Esophagus squamous epithelium (tissue), 5 donors: ENCODE measurements around the gene SNRNP25. TPM values are rescaled to one million over a fixed set of nuclear protein-coding genes. Genes with fewer than 3 reads are reported as not detected.
A peak's percentile ranks its signal among the peaks of the same experiment; 100 is the strongest.

ENCODE experiments used
- DNase-seq: peaks from one replicate; lab custom pipeline; 2025; lab: John Stamatoyannopoulos, UW
- H3K27ac ChIP-seq, 4 donors: fragments of 200-600 bp; sonication (generic); one replicate each; pipeline ENCODE4 v1.5.1; 2016 to 2019; ENCODE audit warnings: mild to moderate bottlenecking in 1 of 4
- H3K27me3 ChIP-seq, 4 donors: fragments of 200-600 bp; sonication (generic); 1 replicate in 3 of 4; 2 replicates in 1 of 4; pipeline versions ENCODE4 v1.5.1 to v1.6.0; 2017 to 2021; ENCODE audit warnings: antibody characterized with exemption in 1 of 4
- H3K36me3 ChIP-seq, 3 donors: fragments of 200-600 bp; sonication (generic); one replicate each; pipeline ENCODE4 v1.5.1; 2016 to 2019
- H3K4me1 ChIP-seq, 3 donors: fragments of 200-600 bp; sonication (generic); one replicate each; pipeline ENCODE4 v1.5.1; 2017 to 2019
- H3K4me3 ChIP-seq, 4 donors: fragments of 200-600 bp; sonication (generic); 1 replicate in 3 of 4; 2 replicates in 1 of 4; pipeline ENCODE4 v1.5.1; 2016 to 2019; ENCODE audit warnings: mild to moderate bottlenecking in 2 of 4, moderate library complexity in 1 of 4
- H3K9me3 ChIP-seq, 3 donors: fragments of 200-600 bp; sonication (generic); one replicate each; pipeline ENCODE4 v1.5.1; 2016 to 2019
- POLR2A ChIP-seq, 4 donors: fragments of 450-650 bp; IDR thresholded peaks; one replicate each; pipeline ENCODE4 v1.6.1; 2017; ENCODE audit warnings: antibody characterized with exemption in 4 of 4, mild to moderate bottlenecking in 4 of 4, moderate library complexity in 3 of 4
- WGBS, 2 donors: methylation state at CpG; one replicate each; pipeline ENCODE4 v1.1.5; 2018; 5-methylcytosine and 5-hydroxymethylcytosine counted together
- intact Hi-C: fragments of 100-400 bp; cut with DNase I; formaldehyde crosslinking; loops from one replicate; pipeline ENCODE4 v1.15.0; 2022
- total RNA-seq, 4 donors: library from RNA; depleted of rRNA; stranded (reverse); fragments of >200 nt; gene quantifications; one replicate each; pipeline ENCODE4 v1.1.0, GENCODE V29; 2016
- TF ChIP-seq, protein P1 (sequence below), 6 experiments: fragments of 450-650 bp in 4 of 6; fragments of 200-600 bp in 2 of 6; sonication (generic) in 2 of 6; IDR thresholded peaks; one replicate each; pipeline ENCODE4 v1.5.1; 2016 to 2019; ENCODE audit warnings: antibody characterized with exemption in 6 of 6, mild to moderate bottlenecking in 4 of 6, moderate library complexity in 4 of 6
- donor health status: DM: yes; HTN: yes; CAD: no.

Gene SNRNP25
- total RNA-seq, 4 donors from 2014 or later: 12.4 to 30.0 (median 17.9) TPM

DNA sequence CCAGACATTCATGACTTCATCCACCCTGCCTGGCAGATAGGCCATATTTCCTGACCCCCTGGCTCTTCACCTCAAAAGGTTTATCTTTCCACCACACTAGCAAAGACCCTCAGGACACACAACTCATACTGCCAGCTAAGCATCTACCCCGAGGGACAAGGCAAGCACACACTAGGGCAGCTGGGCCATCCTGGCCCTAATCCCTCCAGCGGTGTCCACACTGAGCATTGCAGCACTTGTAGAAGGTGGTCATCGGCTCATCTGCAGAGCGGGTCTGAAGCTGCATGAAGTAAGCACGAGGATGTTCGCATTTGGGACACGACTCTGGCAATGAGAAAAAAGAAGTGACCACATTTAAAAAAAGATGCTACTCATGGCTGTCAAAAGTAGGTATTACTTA is 6.4 kb upstream of the SNRNP25 start:
- 88 to 95% methylated on average over 4 to 6 of the region's 7 CpGs for WGBS, 2 donors
- no peak for DNase-seq
- TF ChIP-seq POLR2A (IDR thresholded peaks at IDR 0.05): no peak
- TF ChIP-seq, protein P1, sequence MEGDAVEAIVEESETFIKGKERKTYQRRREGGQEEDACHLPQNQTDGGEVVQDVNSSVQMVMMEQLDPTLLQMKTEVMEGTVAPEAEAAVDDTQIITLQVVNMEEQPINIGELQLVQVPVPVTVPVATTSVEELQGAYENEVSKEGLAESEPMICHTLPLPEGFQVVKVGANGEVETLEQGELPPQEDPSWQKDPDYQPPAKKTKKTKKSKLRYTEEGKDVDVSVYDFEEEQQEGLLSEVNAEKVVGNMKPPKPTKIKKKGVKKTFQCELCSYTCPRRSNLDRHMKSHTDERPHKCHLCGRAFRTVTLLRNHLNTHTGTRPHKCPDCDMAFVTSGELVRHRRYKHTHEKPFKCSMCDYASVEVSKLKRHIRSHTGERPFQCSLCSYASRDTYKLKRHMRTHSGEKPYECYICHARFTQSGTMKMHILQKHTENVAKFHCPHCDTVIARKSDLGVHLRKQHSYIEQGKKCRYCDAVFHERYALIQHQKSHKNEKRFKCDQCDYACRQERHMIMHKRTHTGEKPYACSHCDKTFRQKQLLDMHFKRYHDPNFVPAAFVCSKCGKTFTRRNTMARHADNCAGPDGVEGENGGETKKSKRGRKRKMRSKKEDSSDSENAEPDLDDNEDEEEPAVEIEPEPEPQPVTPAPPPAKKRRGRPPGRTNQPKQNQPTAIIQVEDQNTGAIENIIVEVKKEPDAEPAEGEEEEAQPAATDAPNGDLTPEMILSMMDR (IDR thresholded peaks at IDR 0.05): no peak
- Histone ChIP-seq H3K9me3 (no peaks in the 10 kb centered on the region), H3K4me1 (peaks cover 0 to 16% (median 5%) of the 10 kb centered on the region in 3 donors), H3K27ac (no peak overlapping the region), H3K36me3 (peaks cover 0 to 76% (median 0%) of the 10 kb centered on the region in 3 donors), H3K4me3 (no peak overlapping the region), H3K27me3 (no peaks in the 10 kb centered on the region)
- intact Hi-C loops: no loop called here

DNA sequence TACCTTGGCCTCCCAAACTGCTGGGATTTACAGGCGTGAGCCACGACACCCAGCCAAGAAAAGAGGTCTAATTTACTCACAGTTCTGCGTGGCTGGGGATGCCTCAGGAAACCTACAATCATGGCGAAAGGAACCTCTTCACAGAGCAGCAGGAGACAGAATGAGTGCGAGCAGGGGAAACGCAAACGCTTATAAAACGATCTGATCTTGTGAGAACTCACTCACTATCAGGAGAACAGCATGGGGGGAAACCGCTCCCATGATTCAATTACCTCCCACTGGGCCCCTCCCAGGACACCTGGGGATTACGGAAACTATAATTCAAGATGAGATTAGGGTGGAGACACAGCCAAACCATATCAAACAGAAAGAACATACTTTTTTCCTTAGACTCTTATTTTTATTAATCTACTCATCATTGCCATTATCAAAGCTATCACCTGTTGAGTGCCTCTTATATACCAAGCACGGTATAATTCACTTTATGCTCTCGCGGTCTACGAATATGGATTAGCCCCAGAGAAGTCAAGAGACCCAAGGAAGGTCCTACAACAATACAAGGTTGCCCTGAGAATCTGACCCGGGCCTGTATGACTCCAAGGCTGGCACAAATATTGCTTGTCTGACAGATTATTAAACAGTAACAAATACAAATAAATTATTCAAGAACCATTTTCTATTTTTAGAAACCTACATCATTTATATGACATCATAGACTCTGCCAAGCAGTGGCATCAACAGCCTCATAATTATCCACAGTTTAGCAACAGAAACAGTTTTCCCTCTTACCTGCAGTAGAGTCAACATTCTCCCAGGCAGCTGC is 2.6 kb upstream of the SNRNP25 start:
- DNase-seq: no peak
- 89 to 91% methylated on average over 15 of the region's 15 CpGs for WGBS, 2 donors
- Histone ChIP-seq H3K4me3 (no peak overlapping the region), H3K27ac (no peak overlapping the region), H3K36me3 (peaks cover 0 to 55% (median under 1%) of the 10 kb centered on the region in 3 donors), H3K27me3 (no peaks in the 10 kb centered on the region), H3K9me3 (no peaks in the 10 kb centered on the region), H3K4me1 (peaks cover 9 to 39% (median 12%) of the 10 kb centered on the region in 3 donors)
- intact Hi-C loops: no loop called here
- no peak for TF ChIP-seq POLR2A (IDR thresholded peaks at IDR 0.05)
- TF ChIP-seq, protein P1 (IDR thresholded peaks at IDR 0.05): no peak

DNA sequence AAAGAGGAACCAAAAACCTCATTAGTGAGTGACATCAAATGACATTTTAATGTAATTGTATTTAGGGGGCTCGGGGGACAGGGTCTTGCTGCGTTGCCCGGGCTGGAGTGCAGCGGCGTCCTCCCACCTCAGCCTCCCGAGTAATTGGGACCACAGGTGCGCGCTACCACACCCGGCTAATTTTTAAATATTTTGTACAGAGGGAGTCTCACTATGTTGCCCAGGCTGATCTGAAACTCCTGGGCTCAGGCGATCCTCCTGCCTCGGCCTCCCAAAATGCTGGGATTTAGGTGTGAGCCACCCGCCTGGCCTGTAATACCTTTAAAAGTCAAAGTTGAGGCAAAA is 581 bp downstream of the SNRNP25 start:
- intact Hi-C loops: no loop called here
- TF ChIP-seq, protein P1 (IDR thresholded peaks at IDR 0.05): no peak
- no peak for TF ChIP-seq POLR2A (IDR thresholded peaks at IDR 0.05)
- H3K4me3 ChIP-seq: peak overlapping the region; percentile 84 to 92 (median 91)
- DNase-seq: no peak
- 39 to 58% methylated on average over 3 to 12 of the region's 12 CpGs for WGBS, 2 donors
- H3K9me3 ChIP-seq: no peaks in the 10 kb centered on the region
- H3K4me1 ChIP-seq: peaks cover 9 to 39% (median 12%) of the 10 kb centered on the region in 3 donors
- peak overlapping the region; percentile 43 to 90 (median 82) for H3K27ac ChIP-seq
- H3K36me3 ChIP-seq: peaks cover 12 to 61% (median 28%) of the 10 kb centered on the region in 3 donors
- H3K27me3 ChIP-seq: no peaks in the 10 kb centered on the region

DNA sequence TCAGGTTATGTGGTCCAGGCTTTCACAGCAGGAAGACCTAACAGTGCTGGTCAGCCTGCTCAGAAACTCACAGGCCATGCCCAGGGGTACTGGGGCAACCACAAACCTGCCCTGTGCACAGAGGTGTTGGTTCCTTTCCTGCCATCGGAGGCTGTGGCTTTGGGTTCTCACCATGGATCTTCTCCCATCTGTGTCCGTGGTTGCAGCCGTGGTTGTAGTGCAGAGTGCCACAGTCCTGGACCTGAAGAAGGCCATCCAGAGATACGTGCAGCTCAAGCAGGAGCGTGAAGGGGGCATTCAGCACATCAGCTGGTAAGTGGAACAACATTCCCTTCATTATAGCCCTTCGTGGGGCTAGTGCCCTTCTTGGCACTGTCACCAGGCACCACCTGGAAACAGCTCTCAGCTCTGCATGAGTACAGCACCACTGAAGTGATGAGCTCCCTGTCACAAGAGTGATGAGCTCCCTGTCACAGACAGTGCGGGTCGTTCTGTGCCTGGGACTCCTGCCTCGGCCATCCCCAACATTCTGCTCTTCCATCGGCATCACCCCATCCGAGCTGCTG is 2.0 kb downstream of the SNRNP25 start:
- Histone ChIP-seq H3K4me3 (no peak overlapping the region), H3K27me3 (no peaks in the 10 kb centered on the region), H3K36me3 (peaks cover 22 to 63% (median 37%) of the 10 kb centered on the region in 3 donors), H3K4me1 (peaks cover 9 to 39% (median 12%) of the 10 kb centered on the region in 3 donors), H3K9me3 (no peaks in the 10 kb centered on the region), H3K27ac (no peak overlapping the region)
- intact Hi-C loops: no loop called here
- TF ChIP-seq, protein P1 (IDR thresholded peaks at IDR 0.05): no peak
- TF ChIP-seq POLR2A (IDR thresholded peaks at IDR 0.05): no peak
- 88 to 93% methylated on average over 7 to 10 of the region's 11 CpGs for WGBS, 2 donors
- DNase-seq: no peak
